ENCODE data around the gene ENOX1. TPM values are rescaled to one million over a fixed set of nuclear protein-coding genes. Genes with fewer than 3 reads are reported as not detected.

The ENOX1 gene
- total RNA-seq, 1 experiment from 2014 or later: 0.35 TPM

DNA sequence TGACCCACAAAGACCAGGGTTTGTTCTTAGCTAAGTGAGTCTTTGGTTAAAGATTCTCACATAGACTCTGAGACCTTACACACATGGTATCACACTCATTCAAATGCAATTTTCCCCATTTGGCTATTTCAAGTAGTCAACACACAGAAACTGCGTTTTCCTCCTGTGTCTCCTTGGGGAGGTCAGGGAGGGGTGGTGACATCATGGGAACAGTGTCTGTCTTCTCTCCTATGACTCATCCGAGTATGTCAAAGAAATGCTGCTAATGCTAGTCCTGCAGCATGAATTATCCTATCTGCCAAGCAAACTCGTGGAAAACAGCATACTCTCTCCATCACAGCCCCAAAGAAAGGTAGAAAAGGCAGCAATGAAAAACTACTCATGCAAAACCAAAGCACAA is 100.2 kb downstream of the ENOX1 start:
- no peak overlapping the region for H3K4me3 ChIP-seq
- intact Hi-C loops (cut with micrococcal nuclease; ENCODE audit: unreplicated experiment): no loop called here
- POLR2A ChIA-PET (ENCODE audit: unreplicated experiment): no interaction called here
- BruUV-seq (replicated peaks): no TSS peak
- H4K20me1 ChIP-seq (ENCODE audit: insufficient read depth): no peaks in the 10 kb centered on the region
- H3K4me1 ChIP-seq (replicated peaks; ENCODE audit: insufficient read depth): peaks cover 10% of the 10 kb centered on the region
- peak overlapping the region; percentile 38; the same call in 1 of the 2 replicates for H3K4me2 ChIP-seq
- no peaks in the 10 kb centered on the region for H3K27me3 ChIP-seq (ENCODE audit: insufficient read depth, low read depth)
- no peaks in the 10 kb centered on the region for H3K9me2 ChIP-seq (ENCODE audit: insufficient read depth)
- CTCF ChIA-PET: no interaction called here
- no peaks in the 10 kb centered on the region for H3K79me2 ChIP-seq (ENCODE audit: low read depth)
- TF ChIP-seq CTCF (conservative IDR thresholded peaks at IDR 0.05): no peak
- H3K9me3 ChIP-seq (ENCODE audit: insufficient read depth, low read depth): no peaks in the 10 kb centered on the region
- no peaks in the 10 kb centered on the region for H3F3A ChIP-seq (ENCODE audit: insufficient read depth, low read depth)
- H3K36me3 ChIP-seq (ENCODE audit: low read depth): no peaks in the 10 kb centered on the region
- DNase-seq: peak in 1 of 2 experiments; percentile 8
- H2AFZ ChIP-seq: no peak overlapping the region
- no peak overlapping the region for H3K27ac ChIP-seq

- Histone ChIP-seq H3K4me3 (no peak overlapping the region), H3F3A (ENCODE audit: insufficient read depth, low read depth) (no peaks in the 10 kb centered on the region), H3K36me3 (ENCODE audit: low read depth) (no peaks in the 10 kb centered on the region), H3K4me1 (replicated peaks; ENCODE audit: insufficient read depth) (peaks cover 10% of the 10 kb centered on the region), H4K20me1 (ENCODE audit: insufficient read depth) (no peaks in the 10 kb centered on the region), H3K9me2 (ENCODE audit: insufficient read depth) (no peaks in the 10 kb centered on the region), H3K79me2 (ENCODE audit: low read depth) (no peaks in the 10 kb centered on the region), H3K27me3 (ENCODE audit: insufficient read depth, low read depth) (no peaks in the 10 kb centered on the region), H3K27ac (no peak overlapping the region), H3K9me3 (ENCODE audit: insufficient read depth, low read depth) (no peaks in the 10 kb centered on the region), H3K4me2 (no peak overlapping the region), H2AFZ (no peak overlapping the region)
- no peak for TF ChIP-seq EZH2 (IDR thresholded peaks at IDR 0.05; ENCODE audit: low read depth)
- no peak for TF ChIP-seq CTCF (conservative IDR thresholded peaks at IDR 0.05)
- intact Hi-C loops (cut with micrococcal nuclease; ENCODE audit: unreplicated experiment): no loop called here
- CTCF ChIA-PET: no interaction called here
- DNase-seq: no peak
- POLR2A ChIA-PET (ENCODE audit: unreplicated experiment): no interaction called here
- no TSS peak for BruUV-seq (replicated peaks)
Observed at GRCh38 chr13:43684963-43685725, 101.6 kb downstream of the ENOX1 start.

DNA sequence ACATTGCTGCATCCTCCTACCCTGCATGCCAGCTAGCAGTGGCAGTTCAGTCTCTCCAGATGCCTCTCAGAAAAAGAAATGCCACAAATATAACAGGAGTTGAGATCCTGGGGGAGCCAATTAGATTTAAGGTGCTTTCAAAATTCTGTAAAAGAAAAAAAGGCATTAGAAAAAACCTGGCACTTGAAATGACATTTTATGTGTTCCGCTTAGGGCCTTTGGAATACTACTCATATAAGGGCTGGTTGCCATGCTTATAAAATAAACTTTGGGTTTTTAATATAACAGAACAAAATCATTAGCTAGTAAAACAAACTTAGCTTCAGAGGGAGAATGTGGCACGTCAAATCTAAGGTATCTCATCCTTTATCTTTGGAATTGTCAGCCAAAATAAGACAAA is 104.1 kb downstream of the ENOX1 start:
- POLR2A ChIA-PET (ENCODE audit: unreplicated experiment): no interaction called here
- intact Hi-C loops (cut with micrococcal nuclease; ENCODE audit: unreplicated experiment): no loop called here

More for the DNA sequence above, 104.1 kb downstream of the ENOX1 start:
- H3K4me3 ChIP-seq: no peak overlapping the region
- H3K4me1 ChIP-seq (replicated peaks; ENCODE audit: insufficient read depth): peaks cover 10% of the 10 kb centered on the region
- BruUV-seq (replicated peaks): no TSS peak
- H3K79me2 ChIP-seq (ENCODE audit: low read depth): no peaks in the 10 kb centered on the region
- DNase-seq: no peak
- no peak overlapping the region for H3K4me2 ChIP-seq
- no peaks in the 10 kb centered on the region for H3K9me3 ChIP-seq (ENCODE audit: insufficient read depth, low read depth)
- H3K9me2 ChIP-seq (ENCODE audit: insufficient read depth): no peaks in the 10 kb centered on the region
- no peak overlapping the region for H3K27ac ChIP-seq
- H3K36me3 ChIP-seq (ENCODE audit: low read depth): no peaks in the 10 kb centered on the region
- TF ChIP-seq EZH2 (IDR thresholded peaks at IDR 0.05; ENCODE audit: low read depth) (no peak), CTCF (conservative IDR thresholded peaks at IDR 0.05) (no peak)
- H4K20me1 ChIP-seq (ENCODE audit: insufficient read depth): no peaks in the 10 kb centered on the region
- H3F3A ChIP-seq (ENCODE audit: insufficient read depth, low read depth): no peaks in the 10 kb centered on the region
- H3K27me3 ChIP-seq (ENCODE audit: insufficient read depth, low read depth): no peaks in the 10 kb centered on the region
- CTCF ChIA-PET: no interaction called here
- H2AFZ ChIP-seq: no peak overlapping the region
